HG03520 (cell line): ENCODE results near the gene TXLNG.

Experiments used
- ATAC-seq: cut with Tn5 transposase; IDR thresholded peaks from one replicate; pipeline ENCODE4 v1.9.1; 2021; ENCODE audit warnings: mild to moderate bottlenecking, moderate library complexity; ENCODE audit not compliant: unreplicated experiment

The TXLNG gene

DNA sequence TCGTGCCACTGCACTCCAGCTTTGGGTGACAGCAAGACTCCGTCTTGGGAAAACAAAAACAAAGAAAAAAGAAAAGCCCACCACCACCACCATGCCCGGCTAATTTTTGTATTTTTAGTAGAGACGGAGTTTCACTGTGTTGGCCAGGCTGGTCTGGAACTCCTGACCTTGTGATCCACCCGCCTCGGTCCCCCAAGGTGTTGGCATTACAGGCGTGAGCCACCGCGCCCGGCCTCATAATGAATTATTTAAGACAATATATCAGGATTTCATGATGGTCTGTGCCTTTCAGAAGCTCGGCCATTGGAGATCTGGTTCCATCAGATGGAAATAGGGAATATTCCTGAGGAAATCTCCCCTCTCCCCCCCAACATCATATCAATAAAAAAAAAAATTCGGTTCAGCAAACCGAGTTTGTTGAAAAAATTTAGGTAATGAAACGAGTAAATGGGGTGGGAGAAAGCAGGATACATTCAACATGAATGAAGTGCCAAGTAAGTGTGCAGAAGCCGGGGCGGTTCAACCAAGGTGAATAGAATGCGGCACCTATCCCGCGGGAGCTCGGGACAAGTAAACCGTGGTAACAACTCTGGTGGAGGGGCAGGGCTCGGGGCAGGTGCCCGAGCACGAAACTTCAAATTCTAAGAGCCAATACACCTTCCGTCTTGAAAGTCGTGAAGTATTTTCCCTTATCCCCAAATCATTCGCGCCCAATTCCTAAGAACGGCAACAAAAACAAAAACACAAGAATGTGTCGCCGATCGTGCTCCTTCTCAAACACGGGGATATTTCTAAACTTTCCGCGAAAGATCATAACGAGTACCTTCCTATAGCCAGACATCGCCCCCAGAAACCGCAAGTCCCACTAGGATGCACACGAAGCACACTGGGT is 773 bp upstream of the TXLNG start:
- no peak for ATAC-seq

DNA sequence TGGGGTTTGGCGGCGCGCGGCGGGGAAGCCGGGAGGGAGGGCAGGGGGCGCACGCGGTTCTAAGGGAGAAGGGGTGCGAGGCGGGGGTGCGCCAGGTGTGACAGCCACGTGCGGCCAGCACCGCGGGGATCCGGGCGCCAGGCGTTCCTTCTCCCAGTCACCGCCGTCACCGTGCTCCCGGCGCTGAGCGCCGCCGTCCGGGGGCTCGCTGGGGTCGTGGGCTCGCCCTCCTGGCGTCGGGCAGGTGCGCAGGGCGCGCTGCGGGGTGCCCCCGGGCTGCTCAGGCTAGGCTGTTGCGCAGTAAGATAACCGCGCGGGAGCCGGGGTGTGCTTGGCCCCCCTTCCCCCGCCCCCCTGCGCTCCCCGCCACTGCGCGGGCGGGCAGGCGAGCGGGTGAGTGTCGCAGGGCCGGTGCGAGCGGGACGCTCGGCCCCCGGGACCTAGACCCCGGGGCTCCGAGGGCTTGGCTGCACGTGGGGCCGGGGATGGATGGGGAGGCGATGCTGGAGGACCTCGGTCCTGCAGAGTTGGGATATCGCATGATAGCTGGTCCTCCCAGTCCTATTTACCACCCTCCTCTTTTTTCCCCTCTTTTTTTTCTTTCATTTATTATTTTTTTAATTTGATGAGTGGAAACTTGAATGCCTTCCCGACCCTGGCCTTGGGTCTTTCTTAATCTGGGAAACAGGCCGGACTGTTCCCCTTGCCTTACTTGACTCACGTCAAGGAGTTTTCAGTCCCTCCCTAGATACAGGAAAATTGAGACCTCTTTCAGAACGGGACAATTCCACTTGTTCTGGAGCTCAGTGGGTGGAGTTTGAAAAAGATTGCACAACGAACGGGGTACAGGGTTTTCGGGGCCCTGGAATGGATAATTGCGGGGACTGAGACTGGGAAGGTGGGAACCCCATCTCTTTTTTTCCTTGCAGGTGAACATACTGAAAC is 797 bp downstream of the TXLNG start:
- ATAC-seq, result no peak

- no peak for ATAC-seq
Measured at GRCh38 chrX:16788477-16788876, 2.2 kb downstream of the TXLNG start.

- no peak for ATAC-seq
Measured at GRCh38 chrX:16796298-16796697, 10.0 kb downstream of the TXLNG start.

- no peak for ATAC-seq
Measured at GRCh38 chrX:16797358-16797757, 11.1 kb downstream of the TXLNG start.

GRCh38 chrX:16797841-16798240 is 11.6 kb downstream of the TXLNG start:
- ATAC-seq, result no peak

GRCh38 chrX:16804923-16805464 is 18.7 kb downstream of the TXLNG start:
- no peak for ATAC-seq

GRCh38 chrX:16807548-16807947 is 21.3 kb downstream of the TXLNG start:
- no peak for ATAC-seq

- no peak for ATAC-seq
Measured at GRCh38 chrX:16807976-16808542, 21.8 kb downstream of the TXLNG start.

DNA sequence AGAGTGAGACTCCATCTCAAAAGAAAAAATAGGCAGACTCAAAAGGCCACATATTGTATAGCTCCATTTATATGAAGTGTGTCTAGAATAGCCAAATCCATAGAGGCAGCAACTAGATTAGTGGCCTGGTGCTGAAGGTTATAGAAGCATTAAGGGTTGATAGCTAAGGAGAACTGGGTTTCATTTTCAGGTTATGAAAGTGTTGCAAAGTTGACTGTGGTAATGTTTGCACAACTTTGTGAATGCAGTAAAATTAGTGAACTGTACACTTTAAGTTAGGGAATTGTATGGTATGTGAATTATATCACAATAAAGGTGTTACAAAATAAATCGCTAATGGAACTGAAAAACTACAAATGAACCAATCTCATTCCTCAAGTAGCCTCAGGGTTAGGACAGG is 28.3 kb downstream of the TXLNG start:
- no peak for ATAC-seq

GRCh38 chrX:16819634-16820033 is 33.4 kb downstream of the TXLNG start:
- no peak for ATAC-seq

GRCh38 chrX:16822723-16823122 is 36.5 kb downstream of the TXLNG start:
- ATAC-seq, result no peak

- no peak for ATAC-seq
Measured at GRCh38 chrX:16825264-16826035, 39.2 kb downstream of the TXLNG start.

GRCh38 chrX:16826207-16826606 is 39.9 kb downstream of the TXLNG start:
- no peak for ATAC-seq

DNA sequence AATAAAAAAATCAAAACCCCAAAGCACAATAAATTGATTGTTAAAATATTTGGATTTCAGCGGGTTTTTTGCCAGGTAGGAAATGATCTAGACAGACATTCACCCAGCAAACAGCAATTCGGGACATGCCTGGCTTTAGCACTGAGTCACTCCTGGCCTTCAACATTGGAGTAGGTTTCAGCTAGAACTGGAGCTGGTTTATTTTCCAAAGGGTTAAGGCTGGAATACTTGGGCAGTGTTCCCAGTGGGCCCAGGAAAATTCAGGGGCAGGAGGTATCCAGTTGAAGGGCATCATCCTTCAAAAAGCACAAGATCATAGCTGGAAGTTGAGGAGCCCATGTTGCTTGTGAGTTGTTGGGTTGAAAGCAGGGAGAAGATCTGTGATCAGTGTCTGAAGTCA is 41.0 kb downstream of the TXLNG start:
- no peak for ATAC-seq

DNA sequence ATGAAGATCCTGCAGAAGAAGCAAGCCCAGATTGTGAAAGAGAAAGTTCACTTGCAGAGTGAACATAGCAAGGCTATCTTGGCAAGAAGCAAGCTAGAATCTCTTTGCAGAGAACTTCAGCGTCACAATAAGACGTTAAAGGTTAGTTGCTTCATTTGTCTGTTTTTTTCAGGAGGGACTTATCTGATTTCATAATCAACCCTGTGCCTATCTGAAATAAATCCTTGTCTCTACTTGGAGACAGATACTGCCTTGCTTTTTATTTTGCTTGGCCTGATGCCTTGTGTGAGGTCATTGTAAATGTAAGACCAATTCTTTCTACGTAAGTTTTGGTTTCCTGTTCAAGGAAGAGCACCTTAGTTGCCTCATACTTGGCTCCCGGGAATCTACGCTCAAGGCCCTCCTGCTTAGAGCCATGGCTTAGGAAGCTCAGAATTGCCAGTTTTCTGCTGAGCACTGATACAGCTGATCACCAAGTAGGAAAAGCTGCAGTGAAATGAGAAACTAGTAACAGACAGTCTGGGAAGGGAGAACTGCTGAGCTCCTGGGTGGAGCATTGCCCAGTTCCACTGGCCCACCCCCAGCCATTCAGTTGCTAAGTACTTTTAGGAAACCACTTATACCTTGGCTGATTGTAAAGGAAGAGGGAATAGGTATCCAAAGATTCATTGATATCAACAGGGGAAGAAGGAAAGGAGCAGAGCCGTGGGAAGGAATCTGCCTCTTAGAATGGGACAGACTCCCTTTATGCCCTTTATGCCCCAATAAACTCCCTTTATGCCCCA is 42.0 kb downstream of the TXLNG start:
- no peak for ATAC-seq

DNA sequence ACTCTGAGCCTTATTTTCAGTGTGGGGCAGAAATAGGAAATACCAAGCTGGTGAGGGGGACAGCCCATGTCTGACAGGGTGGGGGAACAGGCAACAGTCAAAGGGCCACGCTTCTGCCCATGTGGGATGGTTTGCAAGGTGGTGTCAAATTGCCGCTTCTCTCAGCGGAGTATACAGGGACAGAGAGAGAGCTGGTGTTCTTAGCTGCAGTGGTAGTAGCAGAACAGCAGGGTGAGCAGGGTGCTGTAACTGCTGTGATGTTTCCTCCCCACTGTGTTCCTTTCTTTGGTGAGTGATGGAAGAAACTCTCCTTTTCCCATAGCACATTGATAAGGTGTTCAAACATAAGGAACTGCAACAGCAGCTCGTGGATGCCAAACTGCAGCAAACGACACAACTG is 46.0 kb downstream of the TXLNG start:
- ATAC-seq, result no peak

GRCh38 chrX:16834806-16835205 is 48.5 kb downstream of the TXLNG start:
- ATAC-seq, result no peak

DNA sequence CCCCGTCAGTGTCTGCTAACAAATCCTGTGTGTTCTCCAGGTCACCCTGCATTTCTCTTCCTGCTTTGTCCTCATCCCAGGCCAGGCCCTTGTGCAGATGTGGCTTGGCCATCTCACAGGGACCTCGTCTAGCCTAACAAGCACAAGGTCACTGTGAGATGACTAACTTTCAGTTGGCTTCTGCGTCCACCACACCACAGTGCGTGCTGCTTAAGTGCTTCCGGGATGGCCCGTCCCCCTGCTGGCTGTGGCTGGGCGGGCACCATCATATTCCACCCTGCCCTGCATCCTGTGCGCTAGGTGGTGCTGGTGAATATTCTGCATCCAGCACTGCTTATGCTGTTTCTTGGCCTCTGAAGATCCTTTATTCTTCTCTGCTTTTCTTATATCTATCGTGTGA is 50.1 kb downstream of the TXLNG start:
- no peak for ATAC-seq
